Endothelial cell of umbilical vein (primary cell): Measurements from ENCODE around the gene PLXDC2. TPM values are rescaled to one million over a fixed set of nuclear protein-coding genes. Genes with fewer than 3 reads are reported as not detected.

ENCODE experiments used
- BruUV-seq: library from RNA; stranded (reverse); fragments of 400-500 nt; replicated peaks from 2 replicates; lab custom pipeline; 2021; lab: Mats Ljungman, UMichigan
- CTCF ChIA-PET: fragments of 300-600, 350-600 bp; sonication (Branson Sonifier 250); formaldehyde crosslinking; loops from one replicate; lab custom pipeline; 2021; ENCODE audit warnings: antibody characterized with exemption, inconsistent platforms; lab: Charles Lee
- POLR2A ChIA-PET: fragments of 300-600, 350-600 bp; sonication (Branson Sonifier 250); formaldehyde crosslinking; loops from one replicate; lab custom pipeline; 2021; ENCODE audit warnings: antibody characterized with exemption, inconsistent platforms; lab: Charles Lee
- DNase-seq: peaks from one replicate; pipeline ENCODE4 v3.0.0-alpha.2; 2011; ENCODE audit warnings: low read depth, low spot score
- FAIRE-seq: peaks from 2 replicates; lab custom pipeline; 2011; peaks lifted over from hg19 to GRCh38; lab: Jason Lieb, UNC
- H2AFZ ChIP-seq: 2 replicates; pipeline ENCODE4 v1.6.0; 2012; ENCODE audit warnings: low read depth, low read length, control low read depth, inconsistent platforms
- H3K27ac ChIP-seq: 2 replicates; pipeline ENCODE4 v1.5.1; 2011; ENCODE audit warnings: low read depth, mild to moderate bottlenecking, control low read depth, low read length, moderate library complexity; ENCODE audit not compliant: insufficient read depth
- H3K27me3 ChIP-seq, 2 experiments: 2 replicates each; pipeline versions ENCODE4 v1.6.0 to v1.6.1; 2011; ENCODE audit warnings: low read length in 2 of 2, mixed read lengths in 1 of 2; ENCODE audit not compliant: control insufficient read depth in 2 of 2, insufficient read depth in 2 of 2
- H3K36me3 ChIP-seq, 2 experiments: 2 replicates in 1 of 2; 3 replicates in 1 of 2; pipeline ENCODE4 v1.5.1; 2011; ENCODE audit warnings: low read length in 2 of 2, mild to moderate bottlenecking in 1 of 2, moderate library complexity in 1 of 2; ENCODE audit not compliant: control insufficient read depth in 2 of 2, insufficient read depth in 2 of 2; ENCODE audit errors: extremely low read depth in 1 of 2
- H3K4me1 ChIP-seq: 3 replicates; pipeline ENCODE4 v1.5.1; 2011; ENCODE audit warnings: mild to moderate bottlenecking, low read length; ENCODE audit not compliant: control insufficient read depth, insufficient read depth; ENCODE audit errors: extremely low read depth
- H3K4me2 ChIP-seq: 2 replicates; pipeline ENCODE4 v1.6.1; 2011; ENCODE audit warnings: low read length, control low read depth, mixed read lengths; ENCODE audit not compliant: insufficient read depth
- H3K4me3 ChIP-seq, 3 experiments: fragments of 200-600 bp in 1 of 3; sonication (generic), shearing (Covaris generic) in 1 of 3; replicated peaks in 1 of 3; 2 replicates each; pipeline ENCODE4 v1.5.1; 2011 to 2016; ENCODE audit warnings: control low read depth in 3 of 3, low read length in 3 of 3, mild to moderate bottlenecking in 2 of 3, inconsistent platforms in 1 of 3, low read depth in 1 of 3, moderate library complexity in 1 of 3; ENCODE audit not compliant: insufficient read depth in 1 of 3
- H3K79me2 ChIP-seq: 2 replicates; pipeline ENCODE4 v1.6.0; 2012; ENCODE audit warnings: low read length, inconsistent platforms; ENCODE audit not compliant: control insufficient read depth, insufficient read depth
- H3K9ac ChIP-seq: replicated peaks from 2 replicates; pipeline ENCODE3; 2011; ENCODE audit warnings: low read length, control low read depth; ENCODE audit not compliant: insufficient read depth; ENCODE audit errors: extremely low read depth
- H3K9me1 ChIP-seq: replicated peaks from 3 replicates; pipeline ENCODE4 v1.6.0; 2011; ENCODE audit warnings: mild to moderate bottlenecking, low read length; ENCODE audit not compliant: control insufficient read depth, insufficient read depth; ENCODE audit errors: extremely low read depth
- H3K9me3 ChIP-seq: replicated peaks from 2 replicates; pipeline ENCODE4 v1.5.1; 2012; ENCODE audit warnings: low read length, inconsistent platforms; ENCODE audit not compliant: control insufficient read depth, insufficient read depth
- H4K20me1 ChIP-seq: replicated peaks from 2 replicates; pipeline ENCODE3; 2011; ENCODE audit warnings: mild to moderate bottlenecking, low read length; ENCODE audit not compliant: control insufficient read depth, insufficient read depth; ENCODE audit errors: extremely low read depth
- CTCF ChIP-seq, 2 donors: IDR thresholded peaks; 1 replicate in 1 of 2; 2 replicates in 1 of 2; pipeline ENCODE4 v1.5.1; 2011; ENCODE audit warnings: low read length in 2 of 2, mild to moderate bottlenecking in 2 of 2, moderate library complexity in 2 of 2, control low read depth in 1 of 2, inconsistent platforms in 1 of 2, low read depth in 1 of 2; ENCODE audit not compliant: insufficient read depth in 1 of 2; ENCODE audit errors: extremely low read depth in 1 of 2
- EZH2 ChIP-seq: IDR thresholded peaks from 2 replicates; pipeline ENCODE4 v1.6.1; 2012; ENCODE audit warnings: borderline replicate concordance, low read depth, mild to moderate bottlenecking, moderate library complexity, low read length, inconsistent platforms; ENCODE audit not compliant: severe bottlenecking
- FOS ChIP-seq: IDR thresholded peaks from 2 replicates; pipeline ENCODE4 v1.6.1; 2011; ENCODE audit warnings: mild to moderate bottlenecking, low read length, moderate library complexity, borderline replicate concordance; ENCODE audit not compliant: insufficient read depth
- GATA2 ChIP-seq: IDR thresholded peaks from 2 replicates; pipeline ENCODE4 v1.7.0; 2011; ENCODE audit warnings: low read depth, mild to moderate bottlenecking, moderate library complexity, mixed read lengths, low read length; ENCODE audit not compliant: insufficient read length, insufficient read depth
- JUN ChIP-seq: IDR thresholded peaks from 2 replicates; pipeline ENCODE4 v1.6.1; 2011; ENCODE audit warnings: borderline replicate concordance, low read depth; ENCODE audit not compliant: insufficient read length, insufficient read depth
- MAX ChIP-seq: IDR thresholded peaks from 2 replicates; pipeline ENCODE4 v1.6.1; 2011; ENCODE audit not compliant: insufficient read depth, insufficient read length
- MYC ChIP-seq: IDR thresholded peaks from one replicate; pipeline ENCODE4 v1.6.1; 2011; ENCODE audit warnings: mild to moderate bottlenecking, low read depth, low read length
- POLR2A ChIP-seq: IDR thresholded peaks from 2 replicates; pipeline ENCODE4 v1.6.1; 2012; ENCODE audit warnings: low read depth, mild to moderate bottlenecking, control low read depth, low read length
- POLR2AphosphoS5 ChIP-seq: IDR thresholded peaks from 2 replicates; pipeline ENCODE4 v1.6.1; 2012; ENCODE audit warnings: low read depth, mild to moderate bottlenecking, control low read depth, low read length, moderate library complexity; ENCODE audit not compliant: insufficient read depth
- dilution Hi-C: fragments of 300-500 bp; cut with MboI; formaldehyde crosslinking; loops from one replicate; pipeline ENCODE4 v1.15.0; 2019; ENCODE audit warnings: low sequenced_read_pairs; ENCODE audit not compliant: extremely low pct_ligation_motif_present
- intact Hi-C: fragments of 100-400 bp; cut with micrococcal nuclease; formaldehyde crosslinking; loops from one replicate; pipeline ENCODE4 v1.10.0; 2022
- polyA plus RNA-seq, 4 experiments: library from polyadenylated mRNA; depleted of rRNA in 3 of 4; stranded (reverse) in 3 of 4; unstranded in 1 of 4; fragments of >200 nt; gene quantifications; 2 replicates each; pipeline versions ENCODE4 v1.2.1 to v1.2.3, GENCODE V29; 2011 to 2012; ENCODE audit warnings: missing spikeins in 1 of 4
- total RNA-seq: library from RNA; stranded (reverse); gene quantifications from 2 replicates; pipeline ENCODE4 v1.2.3, GENCODE V29; 2021

PLXDC2 gene
- total and polyA plus RNA-seq, 2 donors (not counting 3 experiments of a cell fraction or from before 2014, with no cell fraction given): 0.32 to 1.2 TPM

GRCh38 chr10:20175719-20176118, 359.5 kb downstream of the PLXDC2 start:
- Histone ChIP-seq H3K9ac (no peak overlapping the region), H3K36me3 (no peaks in the 10 kb centered on the region), H3K4me1 (no peaks in the 10 kb centered on the region), H3K27me3 (no peaks in the 10 kb centered on the region), H3K79me2 (no peaks in the 10 kb centered on the region), H3K9me3 (no peaks in the 10 kb centered on the region), H3K4me2 (no peak overlapping the region), H3K4me3 (no peak overlapping the region), H3K9me1 (no peaks in the 10 kb centered on the region), H2AFZ (no peak overlapping the region), H3K27ac (no peak overlapping the region), H4K20me1 (no peaks in the 10 kb centered on the region)
- no peak for FAIRE-seq
- ChIA-PET POLR2A (no interaction called here), CTCF (no interaction called here)
- no peak for TF ChIP-seq EZH2
- TF ChIP-seq JUN: no peak
- TF ChIP-seq POLR2AphosphoS5: no peak
- no peak for TF ChIP-seq MAX
- TF ChIP-seq CTCF (IDR thresholded peaks at IDR 0.05; ENCODE audit: extremely low read depth in 1 of 2, insufficient read depth in 1 of 2, low read depth in 1 of 2, low read length in 2 of 2): no peak
- no peak for TF ChIP-seq MYC
- no peak for TF ChIP-seq FOS
- TF ChIP-seq GATA2: no peak
- no peak for TF ChIP-seq POLR2A
- BruUV-seq: no TSS peak
- intact Hi-C loops: no loop called here
- dilution Hi-C loops: no loop called here
- DNase-seq: no peak
